Hepatocyte (in vitro differentiated cells): Measurements from ENCODE around the gene FBXO9. TPM values are rescaled to one million over a fixed set of nuclear protein-coding genes. Genes with fewer than 3 reads are reported as not detected.
A peak's percentile ranks its signal among the peaks of the same experiment; 100 is the strongest.

Experiments
- DNase-seq: peaks from one replicate; pipeline ENCODE4 v3.0.0-alpha.2; 2016; ENCODE audit warnings: low spot score
- H2AFZ ChIP-seq: fragments of 200-600 bp; sonication (generic); 2 replicates; pipeline ENCODE4 v1.6.0; 2016; ENCODE audit warnings: antibody characterized with exemption, mild to moderate bottlenecking
- H3K27ac ChIP-seq: fragments of 200-600 bp; sonication (generic); 2 replicates; pipeline ENCODE4 v1.5.1; 2016; ENCODE audit warnings: mild to moderate bottlenecking
- H3K27me3 ChIP-seq: fragments of 200-600 bp; sonication (generic); 2 replicates; pipeline ENCODE4 v1.6.1; 2016
- H3K36me3 ChIP-seq: fragments of 200-600 bp; sonication (generic); replicated peaks from 2 replicates; pipeline ENCODE4 v1.5.1; 2016; ENCODE audit warnings: low read depth; ENCODE audit not compliant: insufficient read depth
- H3K4me1 ChIP-seq: fragments of 200-600 bp; sonication (generic); 2 replicates; pipeline ENCODE4 v1.5.1; 2016; ENCODE audit warnings: mild to moderate bottlenecking, moderate library complexity; ENCODE audit not compliant: insufficient read depth
- H3K4me2 ChIP-seq: fragments of 200-600 bp; sonication (generic); 2 replicates; pipeline ENCODE4 v1.6.0; 2016
- H3K4me3 ChIP-seq: fragments of 200-600 bp; sonication (generic); 2 replicates; pipeline ENCODE4 v1.5.1; 2016; ENCODE audit warnings: mild to moderate bottlenecking
- H3K79me2 ChIP-seq: fragments of 200-600 bp; sonication (generic); 2 replicates; pipeline ENCODE4 v1.6.0; 2017; ENCODE audit warnings: mild to moderate bottlenecking
- H3K9me2 ChIP-seq: fragments of 200-600 bp; sonication (generic); replicated peaks from 2 replicates; pipeline ENCODE4 v1.6.0; 2017; ENCODE audit warnings: mild to moderate bottlenecking; ENCODE audit not compliant: insufficient read depth
- H3K9me3 ChIP-seq: fragments of 200-600 bp; sonication (generic); 2 replicates; pipeline ENCODE4 v1.5.1; 2016; ENCODE audit warnings: low read depth, mild to moderate bottlenecking
- H4K20me1 ChIP-seq: fragments of 200-600 bp; sonication (generic); 2 replicates; pipeline ENCODE4 v1.6.0; 2016; ENCODE audit warnings: mild to moderate bottlenecking; ENCODE audit not compliant: insufficient read depth, poor library complexity, severe bottlenecking
- CTCF ChIP-seq: fragments of 200-600 bp; sonication (generic); IDR thresholded peaks from 2 replicates; pipeline ENCODE4 v1.5.1; 2016; ENCODE audit warnings: antibody characterized with exemption, mild to moderate bottlenecking; ENCODE audit not compliant: poor library complexity
- EZH2 ChIP-seq: fragments of 200-600 bp; sonication (generic); IDR thresholded peaks from 2 replicates; pipeline ENCODE4 v1.6.1; 2016; ENCODE audit warnings: antibody characterized with exemption, mild to moderate bottlenecking, borderline replicate concordance
- EZH2phosphoT487 ChIP-seq: fragments of 200-600 bp; sonication (generic); IDR thresholded peaks from one replicate; pipeline ENCODE4 v1.6.1; 2018; ENCODE audit warnings: antibody characterized with exemption, mild to moderate bottlenecking, low read depth, moderate library complexity; ENCODE audit not compliant: unreplicated experiment, severe bottlenecking
- WGBS: methylation state at CpG from one replicate; pipeline ENCODE4 v1.1.6; 2016; ENCODE audit warnings: low lambda C conversion rate; ENCODE audit errors: missing lambda C conversion rate; 5-methylcytosine and 5-hydroxymethylcytosine counted together
- polyA plus RNA-seq: library from polyadenylated mRNA; unstranded; fragments of >200 nt; fragmentation: Nextera tagmentation; extraction: Ambion mirVana; gene quantifications from 2 replicates; pipeline ENCODE4 v1.2.1, GENCODE V29; 2016
- total RNA-seq: library from RNA; depleted of rRNA; stranded (reverse); fragments of >200 nt; gene quantifications from 2 replicates; pipeline ENCODE4 v1.2.3, GENCODE V29; 2014

The FBXO9 gene
- total and polyA plus RNA-seq, 2 experiments from 2014 or later: 33.3 to 79.8 TPM

- Histone ChIP-seq H3K27ac (peak overlapping the region; percentile 24), H3K36me3 (no peaks in the 10 kb centered on the region), H3K4me2 (no peak overlapping the region), H3K9me2 (no peaks in the 10 kb centered on the region), H3K9me3 (no peaks in the 10 kb centered on the region), H3K4me1 (peaks cover 7% of the 10 kb centered on the region), H3K4me3 (no peak overlapping the region), H4K20me1 (no peaks in the 10 kb centered on the region), H3K79me2 (no peaks in the 10 kb centered on the region), H2AFZ (no peak overlapping the region), H3K27me3 (no peaks in the 10 kb centered on the region)
- DNase-seq: peak; percentile 52
- WGBS: 26% methylated on average over 4 of the region's 4 CpGs
- TF ChIP-seq EZH2 (no peak), CTCF (no peak), EZH2phosphoT487 (no peak)
These were observed 54.7 kb downstream of the FBXO9 start for GRCh38 chr6:53119772-53120409.

- Histone ChIP-seq H3K36me3 (no peaks in the 10 kb centered on the region), H3K27ac (no peak overlapping the region), H3K4me1 (peaks cover 7% of the 10 kb centered on the region), H4K20me1 (no peaks in the 10 kb centered on the region), H3K27me3 (no peaks in the 10 kb centered on the region), H3K79me2 (no peaks in the 10 kb centered on the region), H3K9me3 (no peaks in the 10 kb centered on the region), H3K4me2 (no peak overlapping the region), H3K4me3 (no peak overlapping the region), H2AFZ (no peak overlapping the region), H3K9me2 (no peaks in the 10 kb centered on the region)
- DNase-seq: no peak
- 98% methylated on average over 10 of the region's 10 CpGs for WGBS
- TF ChIP-seq EZH2phosphoT487 (no peak), CTCF (no peak)
These were observed 59.1 kb downstream of the FBXO9 start for GRCh38 chr6:53124131-53124800.

GRCh38 chr6:53125276-53125675 is 60.1 kb downstream of the FBXO9 start:
- no peak overlapping the region for H2AFZ ChIP-seq
- DNase-seq: no peak
- no peaks in the 10 kb centered on the region for H3K27me3 ChIP-seq
- no peaks in the 10 kb centered on the region for H3K36me3 ChIP-seq
- H3K9me3 ChIP-seq: no peaks in the 10 kb centered on the region
- no peaks in the 10 kb centered on the region for H3K79me2 ChIP-seq
- no peak overlapping the region for H3K4me2 ChIP-seq
- no peaks in the 10 kb centered on the region for H4K20me1 ChIP-seq
- H3K4me1 ChIP-seq: no peaks in the 10 kb centered on the region
- WGBS: 88% methylated on average over 4 of the region's 4 CpGs
- H3K9me2 ChIP-seq: no peaks in the 10 kb centered on the region
- TF ChIP-seq EZH2phosphoT487 (no peak), CTCF (no peak), EZH2 (no peak)
- H3K4me3 ChIP-seq: no peak overlapping the region
- H3K27ac ChIP-seq: no peak overlapping the region
